Activated T-helper 1 cell treated with anti-CD3 and anti-CD28 coated beads, Interleukin-12 subunit alpha, Interleukin-12 subunit beta, Interleukin-2, Interleukin-4 antibody, amounts not matched to agents 30 ng/mL and 10 ng/mL and 1 ng/mL, durations not matched to agents 14 hours and 24 hours and 36 hours (primary cell): ENCODE measurements around the gene IGSF5. TPM values are rescaled to one million over a fixed set of nuclear protein-coding genes. Genes with fewer than 3 reads are reported as not detected.

ENCODE experiments used
- DNase-seq: peaks from one replicate; pipeline ENCODE4 v3.0.0; 2021; ENCODE audit warnings: low spot score
- H3K27ac Mint-ChIP-seq: one replicate; pipeline ENCODE4 v1.8.0; 2021; ENCODE audit warnings: mild to moderate bottlenecking, mixed read lengths
- H3K27me3 Mint-ChIP-seq: one replicate; pipeline ENCODE4 v1.8.0; 2022; ENCODE audit warnings: mild to moderate bottlenecking, moderate library complexity, mixed read lengths; ENCODE audit not compliant: insufficient read depth
- H3K36me3 Mint-ChIP-seq: one replicate; pipeline ENCODE4 v1.8.0; 2021; ENCODE audit warnings: low read depth, mixed read lengths
- H3K4me1 Mint-ChIP-seq: one replicate; pipeline ENCODE4 v1.8.0; 2021; ENCODE audit warnings: low read depth, mixed read lengths
- H3K4me3 Mint-ChIP-seq: one replicate; pipeline ENCODE4 v1.8.0; 2021; ENCODE audit warnings: mild to moderate bottlenecking, moderate library complexity, mixed read lengths
- H3K9me3 Mint-ChIP-seq: one replicate; pipeline ENCODE4 v1.8.0; 2021; ENCODE audit warnings: mixed read lengths
- intact Hi-C: fragments of 100-400 bp; cut with micrococcal nuclease; formaldehyde crosslinking; loops from one replicate; pipeline ENCODE4 v1.15.1; 2024
- total RNA-seq: library from RNA; stranded (reverse); gene quantifications from 2 replicates; pipeline ENCODE4 v1.2.3, GENCODE V29; 2022

IGSF5 gene
- total RNA-seq, 1 donor from 2014 or later = not detected

- DNase-seq = no peak
- H3K9me3 Mint-ChIP-seq = peaks cover 5% of the 10 kb centered on the region
- no peak overlapping the region for H3K27ac Mint-ChIP-seq
- no peaks in the 10 kb centered on the region for H3K36me3 Mint-ChIP-seq
- no peaks in the 10 kb centered on the region for H3K27me3 Mint-ChIP-seq
- H3K4me3 Mint-ChIP-seq = no peak overlapping the region
- intact Hi-C loops = no loop called here
- H3K4me1 Mint-ChIP-seq = no peaks in the 10 kb centered on the region
Observed at GRCh38 chr21:39805983-39806382, 61.0 kb downstream of the IGSF5 start.

- H3K4me1 Mint-ChIP-seq = no peaks in the 10 kb centered on the region
Observed at GRCh38 chr21:39807738-39808137, 62.8 kb downstream of the IGSF5 start.

GRCh38 chr21:39809936-39810335 is 65.0 kb downstream of the IGSF5 start:
- no peaks in the 10 kb centered on the region for H3K4me1 Mint-ChIP-seq
- no peaks in the 10 kb centered on the region for H3K36me3 Mint-ChIP-seq
- peaks cover 5% of the 10 kb centered on the region for H3K9me3 Mint-ChIP-seq
- DNase-seq = no peak
- H3K27ac Mint-ChIP-seq = no peak overlapping the region
- no peaks in the 10 kb centered on the region for H3K27me3 Mint-ChIP-seq
- H3K4me3 Mint-ChIP-seq = no peak overlapping the region
- intact Hi-C loops = no loop called here

More at GRCh38 chr21:39807738-39808137, 62.8 kb downstream of the IGSF5 start:
- Mint-ChIP-seq H3K36me3 (no peaks in the 10 kb centered on the region), H3K27me3 (no peaks in the 10 kb centered on the region), H3K27ac (no peak overlapping the region), H3K9me3 (peaks cover 5% of the 10 kb centered on the region), H3K4me3 (no peak overlapping the region)
- DNase-seq = no peak
- intact Hi-C loops = no loop called here

- H3K36me3 Mint-ChIP-seq = no peaks in the 10 kb centered on the region
- no peaks in the 10 kb centered on the region for H3K27me3 Mint-ChIP-seq
- DNase-seq = no peak
- H3K27ac Mint-ChIP-seq = no peak overlapping the region
- no peak overlapping the region for H3K4me3 Mint-ChIP-seq
- no peaks in the 10 kb centered on the region for H3K4me1 Mint-ChIP-seq
- peaks cover 5% of the 10 kb centered on the region for H3K9me3 Mint-ChIP-seq
- intact Hi-C loops = no loop called here
Observed at GRCh38 chr21:39812983-39813382, 68.0 kb downstream of the IGSF5 start.

- Mint-ChIP-seq H3K4me1 (no peaks in the 10 kb centered on the region), H3K27ac (no peak overlapping the region), H3K36me3 (no peaks in the 10 kb centered on the region), H3K9me3 (no peaks in the 10 kb centered on the region), H3K27me3 (no peaks in the 10 kb centered on the region), H3K4me3 (no peak overlapping the region)
- no peak for DNase-seq
- intact Hi-C loops = no loop called here
Observed at GRCh38 chr21:39818557-39818956, 73.6 kb downstream of the IGSF5 start.

GRCh38 chr21:39822042-39822441 is 77.1 kb downstream of the IGSF5 start:
- H3K27ac Mint-ChIP-seq = no peak overlapping the region
- H3K9me3 Mint-ChIP-seq = peaks cover 3% of the 10 kb centered on the region
- H3K36me3 Mint-ChIP-seq = no peaks in the 10 kb centered on the region
- no peaks in the 10 kb centered on the region for H3K27me3 Mint-ChIP-seq
- DNase-seq = no peak
- H3K4me1 Mint-ChIP-seq = no peaks in the 10 kb centered on the region
- no peak overlapping the region for H3K4me3 Mint-ChIP-seq
- intact Hi-C loops = no loop called here

GRCh38 chr21:39825250-39825649 is 80.3 kb downstream of the IGSF5 start:
- Mint-ChIP-seq H3K4me1 (no peaks in the 10 kb centered on the region), H3K4me3 (no peak overlapping the region), H3K36me3 (no peaks in the 10 kb centered on the region), H3K27me3 (no peaks in the 10 kb centered on the region), H3K27ac (no peak overlapping the region), H3K9me3 (peaks cover 3% of the 10 kb centered on the region)
- DNase-seq = no peak
- intact Hi-C loops = no loop called here

- Mint-ChIP-seq H3K27ac (no peak overlapping the region), H3K27me3 (no peaks in the 10 kb centered on the region), H3K9me3 (no peaks in the 10 kb centered on the region), H3K4me3 (no peak overlapping the region), H3K4me1 (no peaks in the 10 kb centered on the region), H3K36me3 (no peaks in the 10 kb centered on the region)
- intact Hi-C loops = no loop called here
- DNase-seq = no peak
Observed at GRCh38 chr21:39834543-39834942, 89.6 kb downstream of the IGSF5 start.

- DNase-seq = no peak
- Mint-ChIP-seq H3K27ac (no peak overlapping the region), H3K4me1 (no peaks in the 10 kb centered on the region), H3K4me3 (no peak overlapping the region), H3K9me3 (no peaks in the 10 kb centered on the region), H3K27me3 (no peaks in the 10 kb centered on the region), H3K36me3 (no peaks in the 10 kb centered on the region)
- intact Hi-C loops = no loop called here
Observed at GRCh38 chr21:39837861-39838359, 92.9 kb downstream of the IGSF5 start.

GRCh38 chr21:39840373-39841097 is 95.6 kb downstream of the IGSF5 start:
- Mint-ChIP-seq H3K36me3 (no peaks in the 10 kb centered on the region), H3K4me1 (no peaks in the 10 kb centered on the region), H3K27ac (no peak overlapping the region), H3K4me3 (no peak overlapping the region), H3K27me3 (no peaks in the 10 kb centered on the region), H3K9me3 (no peaks in the 10 kb centered on the region)
- DNase-seq = no peak
- intact Hi-C loops = no loop called here

- Mint-ChIP-seq H3K4me3 (no peak overlapping the region), H3K27me3 (no peaks in the 10 kb centered on the region), H3K4me1 (no peaks in the 10 kb centered on the region), H3K9me3 (no peaks in the 10 kb centered on the region), H3K36me3 (no peaks in the 10 kb centered on the region), H3K27ac (no peak overlapping the region)
- intact Hi-C loops = no loop called here
- no peak for DNase-seq
Observed at GRCh38 chr21:39842741-39843459, 97.9 kb downstream of the IGSF5 start.

- Mint-ChIP-seq H3K9me3 (no peaks in the 10 kb centered on the region), H3K27me3 (no peaks in the 10 kb centered on the region), H3K36me3 (no peaks in the 10 kb centered on the region), H3K4me1 (no peaks in the 10 kb centered on the region), H3K27ac (no peak overlapping the region), H3K4me3 (no peak overlapping the region)
- intact Hi-C loops = no loop called here
- DNase-seq = no peak
Observed at GRCh38 chr21:39843483-39843882, 98.5 kb downstream of the IGSF5 start.

- H3K4me3 Mint-ChIP-seq = no peak overlapping the region
- DNase-seq = no peak
- no peaks in the 10 kb centered on the region for H3K36me3 Mint-ChIP-seq
- no peaks in the 10 kb centered on the region for H3K27me3 Mint-ChIP-seq
- H3K9me3 Mint-ChIP-seq = no peaks in the 10 kb centered on the region
- intact Hi-C loops = no loop called here
- H3K4me1 Mint-ChIP-seq = no peaks in the 10 kb centered on the region
- no peak overlapping the region for H3K27ac Mint-ChIP-seq
Observed at GRCh38 chr21:39843916-39844315, 98.9 kb downstream of the IGSF5 start.
